Endodermal cell (in vitro differentiated cells): ENCODE measurements around the gene NIPBL. TPM values are rescaled to one million over a fixed set of nuclear protein-coding genes. Genes with fewer than 3 reads are reported as not detected.

Source experiments
- DNase-seq: peaks from one replicate; pipeline ENCODE4 v3.0.0-alpha.2; 2017
- H3K27ac ChIP-seq: 2 replicates; pipeline ENCODE4 v1.5.1; 2013; ENCODE audit warnings: mild to moderate bottlenecking, low read depth, low read length, moderate library complexity
- H3K27me3 ChIP-seq: 2 replicates; pipeline ENCODE4 v1.6.1; 2013; ENCODE audit warnings: mild to moderate bottlenecking, low read length, moderate library complexity; ENCODE audit not compliant: insufficient read depth, control insufficient read depth, poor library complexity, severe bottlenecking
- H3K36me3 ChIP-seq: 2 replicates; pipeline ENCODE4 v1.7.0; 2013; ENCODE audit warnings: mild to moderate bottlenecking, low read length, moderate library complexity; ENCODE audit not compliant: control insufficient read depth, insufficient read depth
- H3K4me1 ChIP-seq: one replicate; pipeline ENCODE4 v1.7.0; 2013; ENCODE audit warnings: low read length; ENCODE audit not compliant: control insufficient read depth, insufficient read depth
- H3K4me3 ChIP-seq: 2 replicates; pipeline ENCODE4 v1.5.1; 2013; ENCODE audit warnings: mild to moderate bottlenecking, low read length, moderate library complexity
- H3K9ac ChIP-seq: 2 replicates; pipeline ENCODE4 v1.6.1; 2013; ENCODE audit warnings: mild to moderate bottlenecking, low read length, moderate library complexity; ENCODE audit not compliant: poor library complexity, severe bottlenecking; ENCODE audit errors: extremely low read depth
- H3K9me3 ChIP-seq: 2 replicates; pipeline ENCODE4 v1.6.1; 2013; ENCODE audit warnings: mild to moderate bottlenecking, low read length, moderate library complexity; ENCODE audit not compliant: control insufficient read depth
- H3K27ac Mint-ChIP-seq: 2 replicates; pipeline ENCODE4 v1.8.0; 2020; ENCODE audit warnings: mixed read lengths
- H3K27me3 Mint-ChIP-seq: 2 replicates; pipeline ENCODE4 v1.8.0; 2021; ENCODE audit warnings: mild to moderate bottlenecking, mixed read lengths; ENCODE audit not compliant: insufficient read depth
- H3K36me3 Mint-ChIP-seq: 2 replicates; pipeline ENCODE4 v1.8.0; 2020; ENCODE audit warnings: low read depth, mixed read lengths
- H3K4me1 Mint-ChIP-seq: 2 replicates; pipeline ENCODE4 v1.8.0; 2020; ENCODE audit warnings: mixed read lengths
- H3K4me3 Mint-ChIP-seq: 2 replicates; pipeline ENCODE4 v1.8.0; 2020; ENCODE audit warnings: mild to moderate bottlenecking, moderate library complexity, mixed read lengths
- H3K9me3 Mint-ChIP-seq: 2 replicates; pipeline ENCODE4 v1.8.0; 2020; ENCODE audit warnings: mild to moderate bottlenecking, mixed read lengths
- WGBS, 2 experiments: methylation state at CpG; one replicate each; pipeline versions ENCODE4 v1.1.5 to v1.1.7; 2013; ENCODE audit warnings: missing lambda C conversion rate in 2 of 2, mixed read lengths in 1 of 2; ENCODE audit not compliant: insufficient coverage in 1 of 2, insufficient read length in 1 of 2; 5-methylcytosine and 5-hydroxymethylcytosine counted together
- total RNA-seq, 2 donors: library from RNA; stranded (reverse); fragmentation: NEBNext Ultra II Directional in 1 of 2; extraction: Animal tissue kit (Norgen Biotek cat#: 25700) in 1 of 2; gene quantifications; 2 replicates in 1 of 2; 3 replicates in 1 of 2; pipeline ENCODE4 v1.2.1, GENCODE V29; 2021
- TF ChIP-seq, protein P1 (sequence below): fragments of 200-600 bp; sonication (generic); conservative IDR thresholded peaks from 2 replicates; pipeline ENCODE4 v1.5.0; 2021; ENCODE audit warnings: antibody characterized with exemption, mild to moderate bottlenecking

NIPBL gene
- total RNA-seq, 2 donors from 2014 or later: 63.3 to 65.8 TPM

DNA sequence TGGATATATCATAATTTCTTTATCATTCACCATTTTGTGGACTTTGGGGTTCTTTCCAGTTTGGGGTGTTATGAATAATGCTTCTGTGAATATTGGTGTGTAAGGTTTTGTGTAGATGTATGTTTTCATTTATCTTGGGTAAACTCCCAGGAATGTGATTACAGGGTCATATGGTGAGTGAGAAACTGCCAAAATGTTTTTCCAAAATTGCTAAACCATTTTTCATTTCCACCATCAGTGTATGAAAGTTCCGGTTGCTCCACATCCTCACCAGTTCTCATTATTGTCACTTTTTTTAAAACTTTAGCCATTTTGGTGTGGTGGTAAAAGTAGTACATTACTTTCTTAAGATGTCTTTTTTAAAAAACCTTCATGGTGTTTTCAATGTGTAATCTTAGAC lies 152.9 kb downstream of the NIPBL start:
- Mint-ChIP-seq H3K27me3 (no peaks in the 10 kb centered on the region), H3K4me3 (no peak overlapping the region), H3K4me1 (no peaks in the 10 kb centered on the region), H3K36me3 (peaks cover 47% of the 10 kb centered on the region), H3K27ac (no peak overlapping the region), H3K9me3 (no peaks in the 10 kb centered on the region)
- H3K36me3 ChIP-seq: peaks cover 77% of the 10 kb centered on the region
- H3K4me1 ChIP-seq: no peaks in the 10 kb centered on the region
- no peak overlapping the region for H3K27ac ChIP-seq
- TF ChIP-seq, protein P1, sequence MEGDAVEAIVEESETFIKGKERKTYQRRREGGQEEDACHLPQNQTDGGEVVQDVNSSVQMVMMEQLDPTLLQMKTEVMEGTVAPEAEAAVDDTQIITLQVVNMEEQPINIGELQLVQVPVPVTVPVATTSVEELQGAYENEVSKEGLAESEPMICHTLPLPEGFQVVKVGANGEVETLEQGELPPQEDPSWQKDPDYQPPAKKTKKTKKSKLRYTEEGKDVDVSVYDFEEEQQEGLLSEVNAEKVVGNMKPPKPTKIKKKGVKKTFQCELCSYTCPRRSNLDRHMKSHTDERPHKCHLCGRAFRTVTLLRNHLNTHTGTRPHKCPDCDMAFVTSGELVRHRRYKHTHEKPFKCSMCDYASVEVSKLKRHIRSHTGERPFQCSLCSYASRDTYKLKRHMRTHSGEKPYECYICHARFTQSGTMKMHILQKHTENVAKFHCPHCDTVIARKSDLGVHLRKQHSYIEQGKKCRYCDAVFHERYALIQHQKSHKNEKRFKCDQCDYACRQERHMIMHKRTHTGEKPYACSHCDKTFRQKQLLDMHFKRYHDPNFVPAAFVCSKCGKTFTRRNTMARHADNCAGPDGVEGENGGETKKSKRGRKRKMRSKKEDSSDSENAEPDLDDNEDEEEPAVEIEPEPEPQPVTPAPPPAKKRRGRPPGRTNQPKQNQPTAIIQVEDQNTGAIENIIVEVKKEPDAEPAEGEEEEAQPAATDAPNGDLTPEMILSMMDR: no peak
- no peak overlapping the region for H3K9ac ChIP-seq
- H3K4me3 ChIP-seq: no peak overlapping the region
- H3K27me3 ChIP-seq: no peaks in the 10 kb centered on the region
- DNase-seq: no peak
- 100% methylated on average over 1 of the region's 1 CpG for WGBS, 2 experiments
- H3K9me3 ChIP-seq: no peaks in the 10 kb centered on the region

DNA sequence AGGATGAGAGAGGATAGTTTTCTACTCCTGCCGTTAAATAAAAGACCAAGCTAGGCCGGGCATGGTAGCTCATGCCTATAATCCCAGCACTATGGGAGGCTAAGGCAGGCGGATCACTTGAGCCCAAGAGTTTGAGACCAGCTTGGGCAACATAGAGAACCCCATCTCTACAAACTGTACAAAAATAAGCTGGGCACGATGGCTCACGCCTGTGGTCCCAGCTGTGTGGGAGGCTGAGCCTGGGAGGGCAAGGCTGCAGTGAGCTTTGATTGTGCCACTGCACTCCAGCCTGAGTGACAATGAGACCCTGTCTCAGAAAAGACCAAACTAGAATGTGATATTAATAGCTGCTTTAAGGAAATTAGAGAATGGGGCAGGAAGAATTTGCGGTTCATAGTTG lies 158.4 kb downstream of the NIPBL start:
- Mint-ChIP-seq H3K27ac (no peak overlapping the region), H3K27me3 (no peaks in the 10 kb centered on the region), H3K36me3 (peaks cover 23% of the 10 kb centered on the region), H3K4me1 (no peaks in the 10 kb centered on the region), H3K4me3 (no peak overlapping the region), H3K9me3 (no peaks in the 10 kb centered on the region)
- no peak overlapping the region for H3K4me3 ChIP-seq
- peaks cover 47% of the 10 kb centered on the region for H3K36me3 ChIP-seq
- no peaks in the 10 kb centered on the region for H3K9me3 ChIP-seq
- TF ChIP-seq, protein P1: no peak
- H3K4me1 ChIP-seq: no peaks in the 10 kb centered on the region
- no peaks in the 10 kb centered on the region for H3K27me3 ChIP-seq
- H3K9ac ChIP-seq: no peak overlapping the region
- 85 to 93% methylated on average over 5 to 6 of the region's 6 CpGs for WGBS, 2 experiments
- DNase-seq: no peak
- no peak overlapping the region for H3K27ac ChIP-seq

DNA sequence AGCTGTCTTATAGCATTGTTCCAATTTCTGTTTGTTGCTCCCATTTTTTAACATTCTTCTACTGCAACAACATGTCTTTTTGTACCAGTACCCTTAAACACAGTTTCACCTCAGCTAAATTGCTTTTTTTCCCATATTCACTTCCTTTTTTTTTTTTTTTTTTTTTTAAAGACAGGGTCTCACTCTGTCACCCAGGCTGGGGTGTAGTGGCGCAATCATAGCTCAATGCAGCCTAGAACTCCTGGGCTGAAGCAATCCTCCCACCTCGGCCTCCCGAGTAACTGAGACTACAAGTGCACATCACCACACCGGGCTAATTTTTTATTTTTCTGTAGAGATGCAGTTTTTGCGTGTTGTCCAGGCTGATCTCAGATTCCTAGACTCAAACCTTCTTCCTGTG lies 161.3 kb downstream of the NIPBL start:
- no peak overlapping the region for H3K4me3 Mint-ChIP-seq
- no peaks in the 10 kb centered on the region for H3K27me3 Mint-ChIP-seq
- peaks cover 33% of the 10 kb centered on the region for H3K36me3 ChIP-seq
- H3K9ac ChIP-seq: no peak overlapping the region
- no peak overlapping the region for H3K4me3 ChIP-seq
- H3K9me3 ChIP-seq: no peaks in the 10 kb centered on the region
- H3K4me1 Mint-ChIP-seq: no peaks in the 10 kb centered on the region
- no peaks in the 10 kb centered on the region for H3K9me3 Mint-ChIP-seq
- 96 to 100% methylated on average over 3 to 5 of the region's 5 CpGs for WGBS, 2 experiments
- H3K4me1 ChIP-seq: no peaks in the 10 kb centered on the region
- H3K27me3 ChIP-seq: no peaks in the 10 kb centered on the region
- TF ChIP-seq, protein P1: no peak
- H3K36me3 Mint-ChIP-seq: peaks cover 22% of the 10 kb centered on the region
- no peak overlapping the region for H3K27ac Mint-ChIP-seq
- no peak overlapping the region for H3K27ac ChIP-seq
- DNase-seq: no peak
